Islet precursor cell (in vitro differentiated cells): ENCODE measurements around the gene ANGEL2.
A peak's percentile ranks its signal among the peaks of the same experiment; 100 is the strongest.

Experiments used
- DNase-seq: peaks from one replicate; pipeline ENCODE4 v3.0.0-alpha.2; 2018

ANGEL2 gene

DNA sequence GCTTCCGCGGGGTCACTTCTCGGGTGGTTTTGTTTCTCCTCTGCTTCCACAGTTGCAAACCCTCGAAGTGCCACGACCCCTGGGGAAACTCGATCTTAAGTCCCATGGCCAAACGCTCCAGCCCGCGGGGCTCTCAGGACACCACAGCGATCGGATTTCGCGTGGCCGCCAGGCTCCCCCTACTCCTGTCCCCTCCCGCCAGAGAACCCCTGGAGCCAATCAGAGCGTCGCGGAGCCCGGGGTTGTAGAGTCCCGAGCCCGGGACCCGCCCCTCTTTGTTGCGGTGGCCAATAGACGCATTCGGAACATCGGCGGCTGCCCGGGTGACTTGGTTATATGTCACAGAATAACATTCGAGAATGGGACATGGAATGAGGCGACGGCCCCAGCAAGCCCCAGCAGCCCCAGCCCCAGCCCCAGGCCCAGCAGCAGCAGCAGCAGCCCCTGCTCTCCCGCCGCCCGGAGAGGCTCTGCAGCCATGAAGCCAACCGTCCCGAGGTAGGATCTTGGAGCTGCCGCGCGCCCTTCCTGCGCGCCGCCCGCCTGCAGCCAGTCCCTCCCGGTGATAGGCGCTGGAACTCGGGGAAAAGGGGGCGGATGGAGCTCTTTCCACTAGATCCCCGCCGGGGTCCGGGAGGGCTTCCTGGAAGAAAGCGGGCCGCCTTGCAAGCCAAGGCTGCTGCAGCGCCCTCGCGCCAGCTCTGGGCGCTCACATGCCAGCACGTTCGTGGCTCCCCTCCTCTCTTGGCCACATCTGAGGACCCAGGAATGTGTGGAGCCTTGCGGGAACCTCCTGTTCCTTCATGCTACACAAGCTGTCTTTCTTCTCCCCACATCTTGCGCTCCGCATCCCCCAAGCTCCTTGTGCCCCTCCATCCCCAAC lies 65.2 kb downstream of the ANGEL2 start, which contains the start of gene VASH2:
VASH2 (plus strand) TSS at position 299 of the 883 bp plus-strand sequence. CDS start 1,002 bp downstream, outside the sequence.
- DNase-seq = peak; percentile 93

GRCh38 chr1:212949771-212950170 lies 65.9 kb downstream of the ANGEL2 start:
- no peak for DNase-seq

DNA sequence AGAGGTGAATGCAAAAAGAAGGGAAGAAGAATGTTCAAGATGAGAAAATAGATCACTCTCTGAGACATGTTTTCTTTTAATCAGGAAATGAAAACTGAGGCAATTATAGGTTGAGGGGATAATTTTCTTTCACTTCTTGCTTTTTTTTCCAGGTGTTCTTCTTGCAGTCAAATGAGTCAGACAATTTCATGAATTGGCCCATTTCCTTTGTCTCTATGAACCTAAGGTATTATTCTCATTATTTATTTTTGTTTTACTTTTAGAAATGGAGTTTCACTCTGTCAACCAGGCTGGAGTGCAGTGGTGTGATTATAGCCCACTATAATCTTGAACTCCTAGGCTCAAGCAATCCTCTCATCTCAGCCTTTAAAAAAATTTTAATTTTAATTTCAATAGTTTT lies 68.8 kb downstream of the ANGEL2 start:
- DNase-seq = no peak

DNA sequence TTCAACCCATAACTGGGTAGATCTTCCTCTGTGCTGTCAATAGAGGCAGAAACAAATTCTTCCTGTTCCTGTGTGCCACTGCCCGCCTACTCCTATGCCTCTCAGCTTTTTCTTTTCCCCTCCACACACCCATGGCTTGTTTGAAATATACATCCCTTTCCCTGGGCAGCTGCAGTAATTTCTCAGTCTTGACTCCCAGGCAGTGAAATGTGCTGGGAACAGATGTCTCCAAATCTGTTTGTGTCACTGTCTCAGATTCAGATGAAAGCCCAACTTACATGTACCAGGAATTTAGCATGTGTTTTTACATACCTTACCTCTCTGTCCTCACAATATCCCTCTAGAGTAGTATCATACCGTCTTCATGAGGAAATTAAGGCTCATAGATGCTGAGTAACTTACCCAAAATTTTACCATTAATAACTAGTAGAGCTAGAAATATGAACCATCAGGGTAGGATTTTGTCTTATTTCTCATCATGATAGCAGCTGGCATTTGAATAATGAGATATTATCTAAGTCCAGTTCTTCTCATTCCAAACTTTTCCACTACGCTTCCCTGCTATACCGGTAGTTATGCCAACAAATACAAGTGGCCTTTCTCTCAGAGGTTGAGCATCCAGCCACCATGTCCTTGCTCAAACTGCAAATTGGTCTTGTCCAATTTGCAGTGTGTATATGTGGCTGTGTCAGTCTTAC lies 70.1 kb downstream of the ANGEL2 start:
- no peak for DNase-seq

DNA sequence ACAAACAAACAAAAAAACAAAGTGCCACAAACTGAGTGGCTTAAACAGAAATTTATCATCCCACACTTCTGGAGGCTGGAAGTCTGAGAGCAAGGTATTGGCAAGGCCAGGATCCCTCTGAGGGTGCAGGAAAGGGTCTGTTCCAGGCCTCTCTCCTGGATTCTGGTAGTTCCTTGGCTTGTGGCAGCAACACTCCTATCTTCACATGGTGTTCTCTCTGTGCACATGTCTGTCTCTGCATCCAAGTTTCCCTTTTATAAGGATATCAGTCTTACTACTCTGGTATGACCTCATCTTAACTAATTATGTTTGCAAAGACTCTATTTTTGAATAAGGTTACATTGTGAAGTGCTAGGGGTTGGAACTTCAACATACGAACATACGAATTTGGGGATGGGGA lies 70.6 kb downstream of the ANGEL2 start:
- no peak for DNase-seq

- DNase-seq = no peak
Observed at GRCh38 chr1:212944229-212944901, 71.3 kb downstream of the ANGEL2 start.

DNA sequence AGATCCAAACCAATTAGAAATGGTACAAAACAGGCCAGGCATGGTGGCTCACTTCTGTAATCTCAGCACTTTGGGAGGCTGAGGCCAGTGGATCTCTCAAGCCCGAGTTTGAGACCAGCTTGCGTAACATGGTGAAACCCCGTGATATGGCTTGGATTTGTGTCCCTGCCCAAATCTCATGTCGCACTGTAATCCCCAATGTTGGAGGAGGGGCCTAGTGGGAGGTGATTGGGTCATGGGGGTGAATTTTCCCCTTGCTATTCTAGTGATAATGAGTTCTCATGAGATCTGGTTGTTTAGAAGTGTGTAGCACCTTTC lies 72.3 kb downstream of the ANGEL2 start:
- DNase-seq = no peak

DNA sequence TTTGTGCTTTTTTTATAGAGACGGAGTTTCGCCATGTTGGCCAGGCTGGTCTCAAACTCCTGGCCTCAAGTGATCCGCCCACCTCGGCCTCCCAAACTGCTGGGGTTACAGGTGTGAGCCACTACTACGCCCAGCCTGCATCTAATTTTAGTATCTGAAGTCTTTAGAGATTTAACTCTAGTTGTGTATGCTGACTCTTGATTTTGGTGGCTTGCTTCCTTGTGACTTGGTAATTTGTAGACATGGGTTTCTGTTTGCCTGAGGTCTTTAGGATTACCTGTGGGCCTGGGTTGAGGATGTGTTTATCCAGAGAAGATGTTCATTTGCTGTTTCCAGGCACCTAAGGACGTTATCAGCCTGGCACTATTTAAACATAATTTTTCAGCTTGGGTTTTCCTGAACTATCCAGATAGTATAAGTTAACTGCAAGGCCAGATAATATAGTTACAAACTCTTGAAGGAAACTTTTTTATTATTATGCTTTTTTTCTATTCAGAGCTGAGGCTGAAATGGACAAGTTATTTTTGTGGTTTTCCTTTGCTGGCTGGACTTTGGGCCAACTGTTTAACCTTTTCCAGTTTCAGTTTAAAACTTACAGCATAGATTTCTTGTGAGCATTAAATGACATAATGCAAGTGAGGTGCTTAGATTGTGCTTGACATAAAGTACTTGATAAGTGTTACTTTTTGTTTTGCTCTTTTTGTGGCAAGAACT lies 72.8 kb downstream of the ANGEL2 start:
- DNase-seq = no peak
